Left forelimb (tissue), 1 donor: ENCODE data around the gene IMP4.

ENCODE experiments used
- DNase-seq: peaks from one replicate; pipeline ENCODE4 v3.0.0-alpha.2; 2018; ENCODE audit warnings: low spot score

The IMP4 gene

GRCh38 chr2:130357864-130358263, 15.2 kb downstream of the IMP4 start:
- no peak for DNase-seq

GRCh38 chr2:130358420-130359350, 16.0 kb downstream of the IMP4 start:
- no peak for DNase-seq

GRCh38 chr2:130359466-130359865, 16.8 kb downstream of the IMP4 start:
- DNase-seq = no peak

GRCh38 chr2:130363479-130363878, 20.8 kb downstream of the IMP4 start:
- no peak for DNase-seq

GRCh38 chr2:130365075-130365474, 22.4 kb downstream of the IMP4 start:
- DNase-seq = no peak

GRCh38 chr2:130365963-130366362, 23.3 kb downstream of the IMP4 start:
- no peak for DNase-seq

- no peak for DNase-seq
These were observed 24.0 kb downstream of the IMP4 start for GRCh38 chr2:130366720-130367119.

- DNase-seq = no peak
These were observed 26.1 kb downstream of the IMP4 start for GRCh38 chr2:130368786-130369185.

GRCh38 chr2:130369311-130369964, 26.7 kb downstream of the IMP4 start:
- DNase-seq = no peak

GRCh38 chr2:130369965-130370341, 27.3 kb downstream of the IMP4 start:
- DNase-seq = no peak

GRCh38 chr2:130370490-130370889, 27.8 kb downstream of the IMP4 start:
- no peak for DNase-seq

- DNase-seq = no peak
These were observed 29.0 kb downstream of the IMP4 start for GRCh38 chr2:130371723-130372054.

- DNase-seq = peak; percentile 92
These were observed 29.5 kb downstream of the IMP4 start for GRCh38 chr2:130372055-130372832.

GRCh38 chr2:130372833-130373807, 30.4 kb downstream of the IMP4 start:
- no peak for DNase-seq

GRCh38 chr2:130373808-130374365, 31.2 kb downstream of the IMP4 start:
- DNase-seq = no peak

GRCh38 chr2:130374587-130375290, 32.0 kb downstream of the IMP4 start:
- DNase-seq = no peak

- DNase-seq = no peak
These were observed 32.9 kb downstream of the IMP4 start for GRCh38 chr2:130375291-130376266.

GRCh38 chr2:130376433-130377293, 34.0 kb downstream of the IMP4 start:
- DNase-seq = no peak
